Right atrium auricular region (tissue), 2 donors: ENCODE measurements around the gene GATA6. TPM values are rescaled to one million over a fixed set of nuclear protein-coding genes. Genes with fewer than 3 reads are reported as not detected.

Experiments
- DNase-seq: peaks from one replicate; pipeline ENCODE4 v3.0.0-alpha.2; 2019; ENCODE audit warnings: low spot score
- H3K27ac ChIP-seq, 2 donors: fragments of 200-600 bp; sonication (generic); 1 replicate in 1 of 2; 2 replicates in 1 of 2; pipeline ENCODE4 v1.5.1; 2016 to 2019
- H3K27me3 ChIP-seq, 2 donors: fragments of 200-600 bp; sonication (generic); one replicate each; pipeline versions ENCODE4 v1.5.1 to v1.6.0; 2017 to 2019
- H3K36me3 ChIP-seq: fragments of 200-600 bp; sonication (generic); one replicate; pipeline ENCODE4 v1.5.1; 2016
- H3K4me1 ChIP-seq, 2 donors: fragments of 200-600 bp; sonication (generic); one replicate each; pipeline versions ENCODE4 v1.5.1 to v1.6.0; 2017 to 2019
- H3K4me3 ChIP-seq, 2 donors: fragments of 200-600 bp; sonication (generic); 1 replicate in 1 of 2; 2 replicates in 1 of 2; pipeline ENCODE4 v1.5.1; 2017 to 2019; ENCODE audit warnings: mild to moderate bottlenecking in 1 of 2, moderate library complexity in 1 of 2
- H3K9me3 ChIP-seq, 2 donors: fragments of 200-600 bp; sonication (generic); one replicate each; pipeline ENCODE4 v1.5.1; 2019
- total RNA-seq, 2 donors: library from RNA; depleted of rRNA; stranded (reverse); fragments of >200 nt; gene quantifications; one replicate each; pipeline ENCODE4 v1.1.0, GENCODE V29; 2016
- TF ChIP-seq, protein P1 (sequence below), 2 donors: fragments of 200-600 bp; sonication (generic); IDR thresholded peaks; one replicate each; pipeline ENCODE4 v1.5.1; 2019; ENCODE audit warnings: antibody characterized with exemption in 2 of 2

Gene GATA6
- total RNA-seq, 2 donors from 2014 or later = 88.7 to 95.5 TPM

DNA sequence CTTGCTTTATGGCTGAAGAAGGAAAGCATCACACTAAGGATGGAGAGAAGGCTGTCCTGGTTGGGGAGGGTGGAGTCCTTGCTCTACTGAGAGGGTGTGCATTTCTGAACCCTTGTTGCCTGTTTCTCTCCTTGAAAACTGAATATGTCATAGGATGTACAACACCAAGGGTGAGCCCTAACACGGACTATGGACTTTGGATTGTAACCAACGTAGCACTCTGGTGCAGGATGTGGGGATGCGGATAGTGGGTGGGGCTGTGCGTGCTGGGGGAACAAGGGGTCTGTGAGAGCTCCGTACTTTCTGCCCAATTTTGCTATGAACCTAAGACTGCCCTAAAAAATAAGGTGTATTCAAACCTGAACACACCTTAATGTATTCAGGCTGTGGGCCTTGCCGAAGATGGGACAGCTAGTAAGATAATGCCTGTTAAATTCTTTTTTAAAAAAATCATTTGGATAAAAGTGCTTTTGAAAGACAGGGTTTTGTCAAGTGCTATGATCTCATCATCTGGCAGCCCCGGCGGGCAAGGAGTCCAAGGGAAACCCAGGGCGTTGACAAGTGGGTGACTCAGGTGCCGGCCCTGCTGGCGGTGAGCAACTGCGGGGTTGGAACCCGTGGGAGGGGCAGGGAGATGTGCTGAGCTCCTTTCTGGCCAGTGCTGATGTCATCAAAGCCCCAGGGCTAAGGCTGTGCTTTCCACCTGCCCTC, 54.0 kb downstream of the GATA6 start:
- Histone ChIP-seq H3K4me1 (peaks cover 0 to 5% of the 10 kb centered on the region in 2 donors), H3K36me3 (no peaks in the 10 kb centered on the region), H3K9me3 (no peaks in the 10 kb centered on the region), H3K4me3 (no peak overlapping the region), H3K27ac (no peak overlapping the region), H3K27me3 (no peaks in the 10 kb centered on the region)
- TF ChIP-seq, protein P1, sequence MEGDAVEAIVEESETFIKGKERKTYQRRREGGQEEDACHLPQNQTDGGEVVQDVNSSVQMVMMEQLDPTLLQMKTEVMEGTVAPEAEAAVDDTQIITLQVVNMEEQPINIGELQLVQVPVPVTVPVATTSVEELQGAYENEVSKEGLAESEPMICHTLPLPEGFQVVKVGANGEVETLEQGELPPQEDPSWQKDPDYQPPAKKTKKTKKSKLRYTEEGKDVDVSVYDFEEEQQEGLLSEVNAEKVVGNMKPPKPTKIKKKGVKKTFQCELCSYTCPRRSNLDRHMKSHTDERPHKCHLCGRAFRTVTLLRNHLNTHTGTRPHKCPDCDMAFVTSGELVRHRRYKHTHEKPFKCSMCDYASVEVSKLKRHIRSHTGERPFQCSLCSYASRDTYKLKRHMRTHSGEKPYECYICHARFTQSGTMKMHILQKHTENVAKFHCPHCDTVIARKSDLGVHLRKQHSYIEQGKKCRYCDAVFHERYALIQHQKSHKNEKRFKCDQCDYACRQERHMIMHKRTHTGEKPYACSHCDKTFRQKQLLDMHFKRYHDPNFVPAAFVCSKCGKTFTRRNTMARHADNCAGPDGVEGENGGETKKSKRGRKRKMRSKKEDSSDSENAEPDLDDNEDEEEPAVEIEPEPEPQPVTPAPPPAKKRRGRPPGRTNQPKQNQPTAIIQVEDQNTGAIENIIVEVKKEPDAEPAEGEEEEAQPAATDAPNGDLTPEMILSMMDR (IDR thresholded peaks at IDR 0.05) = no peak
- DNase-seq = peak; percentile 96

DNA sequence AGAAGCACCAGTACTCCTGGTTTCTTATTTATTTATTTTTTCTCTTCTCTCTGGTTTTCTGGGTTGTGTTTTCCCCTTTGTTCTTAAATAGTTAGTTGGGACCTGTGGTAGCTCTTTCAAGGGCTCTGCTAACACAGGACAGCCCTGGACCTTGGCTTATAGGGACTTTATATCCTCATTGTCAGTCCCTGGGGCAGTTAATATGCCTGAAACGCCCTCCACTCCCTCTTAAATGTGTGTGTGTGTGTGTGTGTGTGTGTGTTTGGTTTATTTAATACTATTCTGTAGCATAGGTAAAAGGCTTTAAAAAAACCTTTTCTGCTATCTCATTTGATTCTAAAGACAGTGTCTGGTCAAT, 54.6 kb downstream of the GATA6 start:
- Histone ChIP-seq H3K4me1 (peaks cover 0 to 5% of the 10 kb centered on the region in 2 donors), H3K9me3 (no peaks in the 10 kb centered on the region), H3K36me3 (no peaks in the 10 kb centered on the region), H3K27ac (no peak overlapping the region), H3K27me3 (no peaks in the 10 kb centered on the region), H3K4me3 (no peak overlapping the region)
- TF ChIP-seq, protein P1 (IDR thresholded peaks at IDR 0.05) = no peak
- DNase-seq = no peak

DNA sequence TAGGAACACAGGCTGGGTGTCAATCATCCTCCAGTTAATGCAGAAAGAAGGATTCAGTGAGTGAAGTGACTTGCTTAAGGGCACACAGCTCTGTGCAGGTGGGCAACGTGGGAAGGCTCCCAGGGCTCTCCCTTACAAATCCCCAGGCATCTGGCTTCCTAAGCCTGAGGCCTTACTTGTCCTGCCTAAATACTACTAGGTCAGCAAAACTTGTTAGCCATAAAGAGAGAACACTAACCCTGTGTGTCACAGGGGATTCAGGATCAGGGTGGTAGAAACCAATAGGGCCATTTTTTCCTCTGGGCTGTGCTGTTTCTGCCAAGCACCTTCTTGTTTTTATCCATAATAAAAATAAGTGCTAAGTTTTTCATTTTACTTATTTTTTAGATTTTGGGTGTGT, 55.0 kb downstream of the GATA6 start:
- H3K36me3 ChIP-seq = no peaks in the 10 kb centered on the region
- no peak for DNase-seq
- H3K27me3 ChIP-seq = no peaks in the 10 kb centered on the region
- H3K4me1 ChIP-seq = peaks cover 0 to 5% of the 10 kb centered on the region in 2 donors
- H3K27ac ChIP-seq = no peak overlapping the region
- H3K9me3 ChIP-seq = no peaks in the 10 kb centered on the region
- no peak overlapping the region for H3K4me3 ChIP-seq
- TF ChIP-seq, protein P1 (IDR thresholded peaks at IDR 0.05) = no peak

DNA sequence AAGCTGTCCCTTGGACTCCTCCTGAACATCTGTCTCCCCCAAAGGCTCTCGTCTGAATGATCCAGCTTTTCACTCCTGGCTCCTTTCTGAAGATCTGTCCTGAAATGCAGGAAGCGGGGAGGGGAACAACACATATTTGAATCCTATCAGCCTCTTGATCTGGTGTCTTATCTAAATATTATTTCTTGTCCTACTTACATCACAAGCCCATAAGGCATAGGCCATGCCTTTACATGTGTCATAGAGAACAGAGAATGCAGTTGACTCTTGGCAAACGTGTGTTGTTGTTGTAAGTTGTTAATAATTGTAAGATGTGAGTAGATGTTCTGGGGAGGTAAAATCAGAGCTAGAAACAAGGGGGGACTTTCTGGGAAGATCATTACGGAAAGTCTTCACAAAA, 57.4 kb downstream of the GATA6 start:
- Histone ChIP-seq H3K27me3 (no peaks in the 10 kb centered on the region), H3K4me3 (no peak overlapping the region), H3K27ac (no peak overlapping the region), H3K4me1 (peaks cover 0 to 5% of the 10 kb centered on the region in 2 donors), H3K9me3 (no peaks in the 10 kb centered on the region), H3K36me3 (no peaks in the 10 kb centered on the region)
- DNase-seq = no peak
- TF ChIP-seq, protein P1 (IDR thresholded peaks at IDR 0.05) = no peak

DNA sequence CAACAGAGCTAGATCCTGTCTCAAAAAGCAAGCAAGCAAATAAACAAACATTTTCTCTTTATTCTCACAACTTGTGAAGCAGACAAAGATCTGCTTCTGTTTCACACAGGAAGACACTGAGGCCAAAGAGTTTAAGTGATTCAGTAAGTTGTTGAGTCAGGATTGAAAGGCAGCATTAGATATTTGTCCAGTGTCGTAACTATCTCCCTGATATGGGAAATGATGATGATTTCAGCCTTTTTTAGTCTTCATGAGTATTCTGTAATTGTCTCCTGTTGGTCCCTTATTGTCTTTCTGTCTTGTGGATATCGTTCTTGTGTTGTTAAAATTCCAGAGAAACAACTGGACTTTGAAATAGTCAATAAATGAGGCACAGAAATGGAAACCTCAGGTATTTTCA, 59.6 kb downstream of the GATA6 start:
- TF ChIP-seq, protein P1 (IDR thresholded peaks at IDR 0.05) = no peak
- Histone ChIP-seq H3K27me3 (no peaks in the 10 kb centered on the region), H3K9me3 (no peaks in the 10 kb centered on the region), H3K4me3 (no peak overlapping the region), H3K4me1 (no peaks in the 10 kb centered on the region), H3K36me3 (no peaks in the 10 kb centered on the region), H3K27ac (no peak overlapping the region)
- DNase-seq = no peak
